Measurements from ENCODE around the gene CLIC6.
A peak's percentile ranks its signal among the peaks of the same experiment; 100 is the strongest.

The CLIC6 gene

DNA sequence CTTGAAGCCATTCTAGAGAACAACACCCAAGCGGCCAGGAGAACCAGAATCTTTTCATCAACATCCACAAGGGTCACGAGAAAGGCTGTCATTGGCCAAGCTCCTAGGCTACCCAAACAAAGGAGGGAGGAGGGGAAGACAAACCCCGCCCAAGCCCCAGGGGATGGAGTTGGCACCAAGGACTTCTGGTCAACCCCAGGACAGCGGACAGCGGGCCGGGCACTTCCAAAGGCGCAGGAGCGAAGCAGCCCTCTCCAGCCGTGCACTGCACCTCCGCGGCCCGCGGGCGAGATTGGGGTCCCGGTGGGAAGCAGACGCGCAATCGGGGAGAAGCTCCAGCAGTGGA, at the start of gene CLIC6:
TSS of gene CLIC6 (plus strand) at position 192 of the 346 bp plus-strand sequence. CDS start 395 bp downstream, outside the sequence.
- peak in 1 of 2 experiments; percentile 17 for DNase-seq

DNA sequence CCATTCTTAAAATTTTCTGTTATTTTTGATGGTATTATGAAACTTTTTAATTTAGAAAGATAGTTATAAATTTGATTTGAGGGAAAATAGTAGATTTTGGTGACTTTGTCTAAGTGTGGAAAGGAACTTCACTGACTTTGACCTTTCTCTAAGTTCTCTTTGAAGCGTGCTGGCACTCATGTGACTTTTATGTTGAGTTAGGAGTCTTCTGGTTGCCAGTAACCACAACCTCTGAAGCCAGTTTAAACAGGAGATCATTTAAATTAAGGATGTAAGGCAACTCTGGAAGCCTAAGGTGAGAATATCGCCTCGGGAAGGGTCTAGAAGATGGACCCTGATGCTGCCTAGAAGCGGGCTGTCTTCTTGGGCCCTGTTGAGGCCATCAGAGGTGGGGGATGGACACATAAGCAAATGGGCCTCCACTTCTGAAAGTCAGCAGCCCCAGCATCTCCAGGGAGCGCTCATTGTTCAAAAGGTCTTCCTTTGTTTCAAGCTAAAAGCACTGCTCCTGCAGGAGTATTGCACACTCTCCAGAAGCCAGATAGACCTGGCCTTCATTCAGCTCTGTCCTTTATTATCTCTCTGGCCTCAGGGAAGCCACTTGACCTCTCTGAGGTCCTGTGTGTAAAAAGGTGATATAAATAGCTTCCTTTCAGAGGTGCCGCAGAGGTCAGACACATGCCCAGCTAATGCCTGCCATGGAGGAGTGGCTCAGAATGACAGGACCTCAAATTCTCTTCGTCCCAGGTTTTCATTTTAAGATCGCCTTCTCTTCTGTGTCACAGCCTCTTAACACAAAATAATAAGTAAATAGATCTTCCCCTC, 48.7 kb upstream of the CLIC6 start:
- DNase-seq = no peak

DNA sequence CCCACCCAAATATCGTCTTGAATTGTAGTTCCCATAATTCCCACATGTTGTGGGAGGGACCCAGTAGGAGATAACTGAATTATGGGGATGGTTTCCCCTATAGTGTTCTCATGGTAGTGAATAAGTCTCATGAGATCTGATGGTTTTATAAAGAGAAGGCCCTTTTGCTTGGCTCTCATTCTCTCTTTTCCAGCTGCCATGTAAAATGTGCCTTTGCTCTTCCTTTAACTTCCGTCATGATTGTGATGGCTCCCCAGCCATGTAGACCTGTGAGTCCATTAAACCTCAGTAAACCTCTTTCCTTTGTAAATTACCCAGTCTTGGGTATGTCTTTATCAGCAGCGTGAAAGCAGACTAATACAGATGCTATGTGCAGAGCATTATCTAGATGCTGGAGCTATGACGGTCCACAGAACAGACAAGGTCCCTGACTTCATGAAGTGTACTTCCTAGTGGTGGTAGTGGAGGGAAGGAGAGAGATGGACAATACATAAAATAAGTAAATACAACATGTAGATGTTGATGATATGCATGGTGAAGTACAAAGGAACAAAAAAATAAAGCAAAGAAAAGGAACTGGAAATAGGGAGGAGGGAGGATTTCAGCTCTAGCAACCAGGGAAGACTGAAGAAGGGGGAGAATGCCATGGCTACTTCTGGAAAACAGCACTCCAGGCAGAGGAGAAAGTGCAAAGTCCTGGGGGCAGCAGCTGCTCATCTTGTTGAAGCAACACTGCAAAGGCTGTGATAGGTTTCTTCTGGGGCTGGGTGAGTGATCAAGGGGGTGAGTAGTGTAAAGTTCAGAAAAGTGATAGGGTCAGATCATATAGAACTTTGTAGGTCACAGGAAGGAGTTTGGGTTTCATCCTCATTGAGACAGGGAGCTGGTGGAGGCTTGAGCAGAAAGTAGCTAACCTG, 47.1 kb upstream of the CLIC6 start:
- DNase-seq = no peak

DNA sequence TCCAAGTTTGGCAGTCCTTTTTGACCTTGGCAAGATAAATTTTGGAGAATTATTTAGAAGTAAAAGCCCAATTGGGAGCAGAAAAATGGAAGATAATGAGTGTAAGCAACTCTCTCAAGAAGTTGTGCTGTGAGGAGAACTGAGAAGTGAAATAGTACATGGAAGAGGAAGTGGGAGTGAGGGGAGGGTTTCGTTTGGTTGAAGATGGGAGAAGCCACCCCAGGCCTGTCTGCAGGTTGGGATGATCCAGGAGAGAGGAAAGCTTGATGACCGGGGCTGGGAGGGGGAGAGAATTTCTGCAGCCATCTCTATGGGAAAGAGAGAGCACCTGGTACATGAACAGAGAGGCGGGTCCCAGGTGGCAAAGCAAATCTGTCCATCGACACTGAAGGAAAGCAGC, 45.3 kb upstream of the CLIC6 start:
- no peak for DNase-seq

DNA sequence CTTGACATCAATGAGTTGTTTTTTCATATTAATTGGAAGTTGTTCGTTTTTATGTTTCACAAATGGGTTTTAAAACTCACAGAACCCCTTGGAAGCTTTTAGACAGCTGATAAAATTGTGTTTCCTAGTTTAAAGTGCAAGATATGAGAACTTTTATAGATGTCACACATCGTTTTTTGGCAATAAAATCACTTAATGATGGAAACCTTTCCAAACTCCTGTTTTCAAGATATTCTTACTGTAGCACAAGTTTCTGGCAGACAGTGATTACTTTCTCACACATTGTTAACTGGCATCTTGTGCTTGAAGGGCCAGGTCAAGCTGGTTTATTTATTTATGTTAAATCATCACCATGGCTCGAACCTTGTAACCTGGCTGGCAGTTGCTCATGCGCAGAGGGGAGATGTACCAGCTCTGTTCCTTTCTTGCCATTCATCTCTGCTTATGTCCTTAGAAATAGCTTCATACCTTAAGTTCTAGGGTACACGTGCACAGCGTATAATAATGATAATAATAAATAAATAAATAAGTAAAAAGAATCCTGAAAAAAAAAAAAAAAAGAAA, 43.7 kb upstream of the CLIC6 start:
- no peak for DNase-seq

DNA sequence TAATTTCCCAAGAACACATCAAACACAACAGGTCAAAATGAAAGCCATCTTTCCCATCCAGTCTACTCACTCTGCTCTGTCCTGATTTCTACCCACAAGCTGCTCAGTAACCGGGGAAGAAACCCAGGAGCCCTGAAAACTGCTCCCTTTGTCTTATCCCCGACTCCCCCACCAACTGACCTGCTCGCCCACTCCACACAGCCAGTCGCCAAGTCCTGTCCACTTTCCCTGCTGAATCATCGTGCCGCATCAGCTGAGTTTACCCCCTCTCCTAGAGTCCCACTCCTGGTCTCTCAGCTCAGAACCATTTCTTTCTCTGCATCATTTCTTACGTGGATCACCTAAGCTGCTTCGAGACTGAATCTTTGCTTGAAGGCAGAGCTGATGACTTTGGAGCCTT, 42.7 kb upstream of the CLIC6 start:
- no peak for DNase-seq

DNA sequence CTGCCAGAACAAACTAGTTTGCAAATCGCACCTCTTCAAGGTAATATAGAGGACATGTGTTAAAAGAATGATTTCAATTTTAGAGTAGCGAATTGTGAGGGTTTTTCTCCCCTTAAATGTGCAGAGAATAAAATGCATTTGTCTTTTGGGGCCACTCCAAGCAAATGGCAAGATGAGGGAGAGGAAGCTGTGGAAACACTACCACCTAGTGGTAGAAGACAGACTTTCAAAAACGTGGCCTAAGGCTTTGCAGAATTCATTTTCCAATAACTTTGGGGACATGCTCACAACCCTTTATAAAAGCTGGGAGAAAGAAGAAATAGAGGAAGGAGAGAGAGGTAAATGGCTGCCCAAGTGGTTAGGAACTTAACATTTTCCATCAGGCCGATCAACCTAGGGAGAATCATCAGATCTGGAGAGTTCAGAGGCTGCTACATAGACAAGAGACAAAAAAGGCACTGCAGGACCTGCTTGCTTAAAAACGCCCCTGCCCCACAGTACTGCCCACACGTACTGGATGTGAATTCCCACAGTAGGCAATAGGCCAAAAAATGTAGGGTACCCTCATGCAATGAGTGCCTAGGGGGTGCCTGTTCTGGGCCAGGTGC, 38.2 kb upstream of the CLIC6 start:
- no peak for DNase-seq

DNA sequence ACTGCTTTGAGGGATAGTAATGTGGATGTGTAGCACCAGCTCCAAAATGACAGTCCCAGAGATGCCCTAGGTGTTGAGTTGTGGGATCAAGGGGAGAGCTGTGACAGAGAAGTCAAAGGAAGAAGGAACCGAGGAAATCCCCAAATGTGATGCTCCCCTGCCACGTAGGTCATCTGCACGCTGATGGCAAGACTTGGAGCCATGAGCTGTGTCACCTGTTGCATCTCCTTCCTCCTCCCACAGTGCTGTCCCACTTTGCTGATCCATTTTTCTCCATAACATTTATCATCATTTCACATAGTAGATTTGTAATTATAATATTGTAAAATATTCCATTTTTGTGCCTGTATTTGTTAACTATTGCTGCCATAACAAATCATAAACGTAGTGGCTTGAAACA, 36.3 kb upstream of the CLIC6 start:
- DNase-seq = no peak

DNA sequence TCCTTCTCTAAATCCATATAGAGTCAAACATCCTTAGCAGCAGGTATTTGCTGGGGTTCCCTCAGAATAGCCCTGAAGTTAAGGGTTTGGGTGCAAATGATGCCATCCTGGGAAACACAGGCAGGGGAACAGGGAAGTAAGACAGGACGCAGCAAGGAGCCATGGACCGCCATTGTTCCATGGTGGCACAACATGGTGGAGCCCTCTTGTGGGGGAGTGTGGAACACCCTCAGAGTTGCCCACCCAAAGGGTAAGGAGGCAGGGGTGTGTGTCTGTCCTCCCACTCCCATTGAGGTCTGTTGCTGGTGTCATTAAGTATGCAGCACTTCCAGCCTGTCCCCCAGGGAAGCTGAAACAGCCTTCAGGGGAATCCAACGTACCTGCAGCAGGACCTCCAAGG, 33.5 kb upstream of the CLIC6 start:
- DNase-seq = peak; percentile 53 to 56

DNA sequence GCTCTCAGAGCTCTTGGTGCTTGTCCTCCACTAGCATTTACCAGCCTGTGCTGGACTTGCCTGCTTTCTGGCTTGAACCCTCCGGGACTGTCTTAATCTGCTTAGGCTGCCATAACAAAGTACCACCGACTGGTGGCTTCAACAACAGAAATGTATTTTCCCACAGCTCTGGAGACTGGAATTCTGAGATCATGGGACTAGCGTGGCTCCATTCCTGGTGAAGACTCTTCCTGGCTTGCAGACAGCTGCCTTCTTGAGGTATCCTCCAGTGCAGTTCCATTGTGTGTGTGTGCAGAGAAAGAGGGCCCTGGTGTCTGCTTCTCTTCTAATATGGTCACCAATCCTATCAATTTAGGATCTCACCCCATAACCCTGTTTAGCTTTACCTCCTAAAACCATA, 31.8 kb upstream of the CLIC6 start:
- no peak for DNase-seq

DNA sequence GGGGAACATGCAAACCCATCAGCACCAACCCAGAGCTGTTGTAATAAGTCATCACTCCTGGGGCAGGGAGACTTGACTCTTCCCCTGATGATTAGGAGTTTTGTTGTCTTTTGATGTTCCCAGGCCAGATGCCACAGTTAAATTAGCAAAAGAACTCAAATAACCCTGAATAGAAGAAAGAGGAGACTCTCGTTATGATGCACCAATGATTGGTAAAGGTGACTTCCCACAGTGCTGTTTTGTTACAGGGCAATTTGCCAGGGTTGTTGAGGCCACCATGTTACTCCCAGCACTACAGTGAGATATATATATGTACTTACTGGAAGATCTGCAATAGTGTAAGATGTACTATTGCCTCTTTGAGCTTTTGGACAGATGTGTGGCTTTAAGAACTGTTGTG, 29.5 kb upstream of the CLIC6 start:
- DNase-seq = no peak

DNA sequence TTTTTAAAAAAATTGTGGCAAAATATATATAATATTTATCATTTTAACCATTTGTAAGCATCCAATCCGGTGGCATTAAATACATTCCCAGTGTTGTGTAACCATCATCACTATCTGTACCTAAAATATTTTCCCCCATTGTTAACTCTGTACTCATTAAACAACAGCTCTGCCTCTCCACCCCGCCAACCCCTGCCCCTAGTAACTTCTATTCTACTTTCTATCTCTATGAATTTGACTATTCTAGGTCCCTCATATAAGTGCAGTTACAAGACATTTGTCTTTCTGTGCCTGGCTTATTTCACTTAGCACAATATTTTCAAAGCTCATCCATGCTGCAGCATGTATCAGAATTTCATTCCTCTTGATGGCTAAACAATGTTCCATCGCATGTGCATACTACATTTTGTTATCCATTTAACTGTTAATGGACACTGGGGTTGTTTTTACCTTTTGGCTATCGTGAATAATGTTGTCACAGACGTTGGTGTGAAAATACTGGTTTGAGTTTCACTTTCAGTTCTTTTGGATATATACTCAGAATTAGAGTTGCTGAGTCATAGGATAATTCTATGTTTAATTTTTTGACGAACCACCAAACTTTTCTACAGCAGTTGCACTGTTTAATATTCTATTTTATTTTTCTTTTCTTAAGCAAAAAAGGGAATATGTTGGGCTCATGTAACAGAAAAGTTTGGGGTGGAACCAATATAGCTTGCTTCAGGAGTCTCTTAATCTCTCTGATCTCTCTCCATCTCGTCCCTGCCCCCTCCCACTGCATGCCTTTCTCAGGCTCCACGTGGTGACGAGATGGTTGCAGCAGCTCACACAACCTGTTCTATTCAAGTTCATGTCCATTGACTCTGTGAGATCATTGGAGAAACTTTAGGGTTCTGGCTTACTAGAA, 28.7 kb upstream of the CLIC6 start:
- peak; percentile 53 to 55 for DNase-seq

DNA sequence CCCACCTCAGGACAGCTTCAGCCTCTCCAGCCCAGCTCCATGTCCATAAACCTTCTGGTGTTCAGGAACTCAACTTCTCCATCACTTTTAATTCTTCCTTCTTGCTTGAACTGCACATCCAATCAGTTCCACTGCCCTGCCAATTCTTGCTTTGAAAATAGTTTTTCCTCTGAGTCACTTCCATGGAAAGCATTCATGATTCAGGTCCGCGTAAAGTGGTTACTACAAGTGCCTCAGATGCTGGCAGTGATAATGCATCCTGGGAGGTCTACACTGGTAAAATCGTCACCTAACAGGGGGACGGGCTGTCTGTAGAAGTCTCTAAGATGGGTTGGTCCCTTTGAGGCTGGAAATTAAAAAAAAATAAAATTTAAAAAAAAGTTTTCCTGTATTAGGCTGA, 27.9 kb upstream of the CLIC6 start:
- DNase-seq = peak; percentile 35 to 37

DNA sequence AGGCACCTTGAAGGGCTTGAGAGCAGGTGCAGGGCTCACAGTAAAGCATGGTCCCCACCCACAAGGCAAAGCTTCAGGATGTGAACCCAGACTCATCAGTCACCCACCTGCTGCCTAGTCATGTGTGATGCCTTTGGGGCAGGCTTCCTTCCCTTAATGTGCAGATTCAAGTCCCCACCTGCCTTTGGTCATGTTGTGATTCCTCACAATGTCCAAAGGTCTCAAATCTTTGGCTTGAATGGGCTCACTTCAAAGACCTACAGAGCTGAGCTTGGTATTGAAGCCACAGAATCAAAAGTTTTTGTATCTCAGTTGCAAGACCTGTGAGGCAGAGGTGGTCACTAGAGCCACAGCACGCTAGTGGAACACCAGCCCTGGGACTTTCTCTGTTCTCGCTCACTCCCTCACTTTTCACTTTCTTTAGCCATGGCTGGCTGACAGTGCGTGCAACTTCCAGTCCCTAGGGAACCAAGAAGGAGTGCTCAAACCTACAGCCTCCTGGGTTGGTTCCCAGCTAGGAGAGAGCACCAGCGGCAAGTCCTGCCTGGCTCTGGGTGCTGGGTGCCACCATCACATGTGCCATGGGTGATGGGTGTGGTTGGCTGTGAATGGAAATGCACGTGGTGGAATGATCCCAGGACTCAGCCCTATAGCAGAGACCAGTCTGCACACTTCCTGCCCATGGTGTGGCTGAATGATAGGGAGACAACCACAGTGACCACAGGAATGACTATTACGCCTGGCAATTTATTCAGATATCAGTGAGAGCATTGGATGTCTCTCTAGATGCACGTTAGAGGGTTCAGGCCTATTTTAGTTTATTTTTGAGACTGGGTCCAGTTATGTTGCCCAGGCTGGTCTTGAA, 26.4 kb upstream of the CLIC6 start:
- DNase-seq = no peak

DNA sequence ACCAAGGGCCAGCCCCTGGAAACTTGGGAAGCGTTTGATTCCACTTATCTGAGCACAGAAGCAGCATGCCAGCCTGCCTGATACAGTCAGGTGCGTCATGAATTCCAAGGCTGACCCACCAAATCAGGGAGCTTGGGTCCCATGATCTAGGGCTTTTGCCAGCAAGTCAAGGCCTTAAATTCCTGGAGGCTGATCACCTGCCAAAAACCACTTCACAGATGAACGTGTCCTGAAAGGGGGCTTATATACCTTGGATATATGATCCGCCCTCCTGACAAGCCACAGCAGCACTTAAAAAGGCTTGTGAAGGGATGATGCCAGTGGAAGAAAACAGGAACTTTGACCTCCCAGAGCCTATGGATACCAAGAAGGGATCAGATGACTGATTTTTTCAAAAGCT, 24.0 kb upstream of the CLIC6 start:
- no peak for DNase-seq

DNA sequence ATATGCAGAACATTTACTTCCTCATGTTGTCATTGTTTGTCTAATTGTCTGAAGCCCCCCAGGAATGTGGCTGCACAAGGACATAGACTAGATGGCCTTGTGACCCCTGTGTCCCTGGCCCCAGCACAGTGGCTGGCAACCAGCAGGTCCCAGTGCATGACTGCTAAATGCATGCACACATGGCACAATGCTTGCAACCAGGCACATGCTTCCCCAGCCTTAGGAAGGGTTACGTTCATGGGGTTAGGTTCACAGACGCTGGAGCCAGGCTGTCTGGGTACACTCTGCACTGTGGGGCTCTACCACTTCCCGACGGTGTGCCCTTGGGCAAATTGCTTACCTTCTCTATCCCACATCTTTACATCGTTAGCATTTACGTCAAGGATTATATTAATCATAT, 21.2 kb upstream of the CLIC6 start:
- no peak for DNase-seq

DNA sequence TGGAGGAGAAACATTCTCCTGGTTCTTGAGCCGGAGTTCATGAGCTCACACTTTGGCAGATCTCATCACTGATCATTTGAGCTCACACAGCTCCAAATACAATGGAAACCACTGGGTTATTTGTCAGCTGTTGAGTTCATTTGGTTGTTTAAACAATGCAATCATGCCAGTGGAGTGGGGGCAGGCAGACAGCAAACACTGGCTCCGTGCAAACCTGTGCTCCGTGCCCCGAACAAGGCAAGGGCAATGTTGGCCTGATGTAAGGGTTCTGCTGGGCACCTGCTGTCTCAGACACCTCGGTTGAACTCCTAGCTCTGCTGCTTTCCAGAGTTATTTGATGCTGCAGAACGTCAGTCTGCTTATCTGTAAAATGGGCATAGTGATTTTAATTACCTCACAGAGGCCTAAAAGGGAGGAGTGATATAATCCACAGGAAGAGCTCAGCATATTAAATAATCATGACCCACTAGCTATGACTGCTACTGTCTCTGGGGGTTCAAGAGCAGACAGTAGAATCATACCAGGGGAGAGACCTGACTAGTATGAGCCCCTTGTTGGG, 20.0 kb upstream of the CLIC6 start:
- DNase-seq = no peak

DNA sequence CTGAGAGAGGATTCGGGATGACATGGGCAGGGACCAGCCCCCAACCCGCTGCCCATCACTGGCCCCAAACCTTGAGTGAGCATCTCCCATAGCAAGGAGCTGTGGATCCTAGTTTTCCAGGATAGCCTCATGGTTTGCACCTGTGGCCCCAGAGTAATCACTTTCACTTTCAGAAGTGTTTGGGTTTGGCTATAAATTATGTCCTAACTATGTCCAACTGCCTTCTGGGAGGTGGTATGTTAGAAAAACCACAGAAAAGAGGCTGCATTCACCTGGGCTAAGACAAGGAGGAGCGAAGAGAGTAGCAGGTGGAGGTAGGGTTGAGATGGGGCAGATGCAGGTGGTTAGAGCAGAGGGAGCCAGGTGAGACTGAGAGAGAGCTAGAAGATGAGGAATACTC, 19.4 kb upstream of the CLIC6 start:
- no peak for DNase-seq

DNA sequence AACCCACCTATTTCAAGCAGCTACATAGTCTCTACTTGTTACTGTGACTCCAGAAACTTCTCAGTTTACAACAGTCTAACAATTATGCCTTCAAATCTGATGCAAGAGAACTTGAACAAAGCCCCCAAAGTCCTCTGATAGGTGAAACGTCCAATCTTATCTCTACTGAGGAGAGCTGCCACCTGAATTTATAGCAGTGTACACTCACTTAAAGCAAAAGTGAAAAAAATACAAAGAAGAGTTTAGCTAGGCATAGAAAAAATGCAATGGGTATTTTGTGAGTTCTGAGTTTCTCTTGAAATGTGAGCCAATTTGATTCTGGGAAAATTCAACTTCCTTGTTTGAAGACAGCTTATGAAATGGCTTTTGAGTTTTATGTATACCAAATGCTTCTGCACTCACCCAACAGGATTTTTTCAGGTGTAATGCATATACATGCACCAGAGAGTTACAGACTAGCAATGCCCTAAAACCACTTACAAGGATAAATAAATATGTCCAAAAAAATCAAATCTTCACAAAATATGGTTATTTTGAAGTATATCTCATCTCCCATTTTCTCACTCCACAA, 17.8 kb upstream of the CLIC6 start:
- no peak for DNase-seq

DNA sequence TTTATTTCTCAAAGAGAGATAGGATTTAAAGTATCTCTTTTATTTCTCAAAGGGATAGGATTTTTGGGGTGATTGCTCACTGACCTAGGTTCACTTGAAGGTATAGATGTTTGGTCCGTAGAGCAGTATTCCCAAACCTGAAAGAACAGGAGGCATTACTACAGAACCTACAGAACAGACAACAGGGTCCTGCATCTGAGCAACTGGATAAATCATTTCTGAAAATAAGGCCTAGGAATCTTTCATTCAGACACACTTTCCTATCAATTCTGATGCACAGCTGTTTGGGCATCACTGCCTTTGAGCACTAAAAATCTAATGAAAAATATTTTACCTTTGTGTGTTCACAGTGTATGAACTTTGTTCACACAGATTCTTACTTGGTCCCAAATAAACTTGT, 17.2 kb upstream of the CLIC6 start:
- no peak for DNase-seq

DNA sequence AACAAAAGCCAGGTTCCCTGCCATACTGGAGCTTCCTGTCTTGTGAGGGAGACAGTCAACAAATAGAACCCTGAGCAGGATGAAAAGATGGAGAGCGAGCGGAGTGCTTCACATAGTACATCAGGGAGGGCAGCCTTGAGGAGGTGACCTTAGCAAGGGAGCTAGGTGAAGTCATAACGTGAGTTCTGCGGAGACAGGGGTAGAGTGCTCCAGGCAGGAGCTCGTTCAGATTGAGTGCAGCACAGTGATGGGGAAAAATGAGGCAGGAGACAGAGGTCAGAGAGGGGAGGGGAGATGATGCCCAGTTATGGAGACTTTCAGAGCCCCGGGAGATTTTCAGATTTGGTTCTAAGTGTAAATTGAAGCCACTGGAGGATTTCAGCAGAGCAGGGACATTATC, 15.3 kb upstream of the CLIC6 start:
- no peak for DNase-seq

All from activated T-cell treated with anti-CD3 and anti-CD28 coated beads, Interleukin-2, amount 50 U/mL, for 48 hours (primary cell).